AML-193 (cell line): ENCODE data around the gene ATOH8.

Experiments used
- DNase-seq, 2 experiments: peaks; one replicate each; lab custom pipeline; 2025; lab: John Stamatoyannopoulos, UW

The ATOH8 gene

GRCh38 chr2:85802354-85803103 is 48.7 kb downstream of the ATOH8 start:
- no peak for DNase-seq

GRCh38 chr2:85803704-85804425 is 50.1 kb downstream of the ATOH8 start:
- DNase-seq, result no peak

- DNase-seq, result peak; percentile 17 to 48
Observed at GRCh38 chr2:85804583-85804982, 50.8 kb downstream of the ATOH8 start.

- DNase-seq, result peak; percentile 6 to 19
Observed at GRCh38 chr2:85806358-85807118, 52.7 kb downstream of the ATOH8 start.

- DNase-seq, result no peak
Observed at GRCh38 chr2:85807756-85808155, 54.0 kb downstream of the ATOH8 start.

- DNase-seq, result no peak
Observed at GRCh38 chr2:85810371-85811179, 56.8 kb downstream of the ATOH8 start.

GRCh38 chr2:85811180-85812093 is 57.6 kb downstream of the ATOH8 start:
- DNase-seq, result no peak

- DNase-seq, result no peak
Observed at GRCh38 chr2:85812094-85812735, 58.4 kb downstream of the ATOH8 start.

GRCh38 chr2:85813211-85813981 is 59.6 kb downstream of the ATOH8 start:
- DNase-seq, result no peak

GRCh38 chr2:85813982-85814801 is 60.4 kb downstream of the ATOH8 start:
- peak; percentile 68 to 69 for DNase-seq

- no peak for DNase-seq
Observed at GRCh38 chr2:85814802-85815550, 61.2 kb downstream of the ATOH8 start.

- DNase-seq, result no peak
Observed at GRCh38 chr2:85819811-85820510, 66.2 kb downstream of the ATOH8 start.

- DNase-seq, result no peak
Observed at GRCh38 chr2:85822766-85823165, 69.0 kb downstream of the ATOH8 start.

- no peak for DNase-seq
Observed at GRCh38 chr2:85823951-85824350, 70.2 kb downstream of the ATOH8 start.

- DNase-seq, result peak; percentile 58 to 62
Observed at GRCh38 chr2:85826990-85827878, 73.4 kb downstream of the ATOH8 start.

- no peak for DNase-seq
Observed at GRCh38 chr2:85827879-85828569, 74.2 kb downstream of the ATOH8 start.
